ENCODE results near the gene WDR33. TPM values are rescaled to one million over a fixed set of nuclear protein-coding genes. Genes with fewer than 3 reads are reported as not detected.

The WDR33 gene
- total and polyA plus RNA-seq, 2 of the 13 experiments (the other 11 are each of a cell fraction or from before 2014, with no cell fraction given) = 54.9 to 78.2 TPM

GRCh38 chr2:127701651-127702394 lies 109.1 kb downstream of the WDR33 start (continued):
- no peak for TF ChIP-seq FUBP1 (CRISPR knock-in tag; IDR thresholded peaks at IDR 0.05; ENCODE audit: borderline replicate concordance)
- TF ChIP-seq ZNF275 (CRISPR knock-in tag; IDR thresholded peaks at IDR 0.05; ENCODE audit: borderline replicate concordance) = peak; percentile 60; the same call in 1 of the 2 replicates
- TF ChIP-seq PHF20 (CRISPR knock-in tag; IDR thresholded peaks at IDR 0.05) = 0 out of 2 replicates have a peak, but pooled peaks have one; percentile 42
- peak; percentile 41; the same call in 1 of the 2 replicates for TF ChIP-seq TFDP2 (CRISPR knock-in tag; IDR thresholded peaks at IDR 0.05)
- TF ChIP-seq HNF4G (IDR thresholded peaks at IDR 0.05; ENCODE audit: borderline replicate concordance, low read depth, low read length) = no peak
- TF ChIP-seq HNF4G (CRISPR knock-in tag; IDR thresholded peaks at IDR 0.05; ENCODE audit: borderline replicate concordance, low read depth) = no peak
- no peak for TF ChIP-seq ZHX1 (CRISPR knock-in tag; IDR thresholded peaks at IDR 0.05; ENCODE audit: low read depth)
- 0 out of 2 replicates have a peak, but pooled peaks have one; percentile 38 for TF ChIP-seq ZBTB44 (CRISPR knock-in tag; IDR thresholded peaks at IDR 0.05)
- TF ChIP-seq ZNF143 (CRISPR knock-in tag; IDR thresholded peaks at IDR 0.05) = peak; percentile 36; the same call in 1 of the 2 replicates
- peak; percentile 86; the same call in 1 of the 2 replicates for TF ChIP-seq ZNF280B (CRISPR knock-in tag; IDR thresholded peaks at IDR 0.05; ENCODE audit: borderline replicate concordance)
- peak; percentile 80 for TF ChIP-seq PITX1 (CRISPR knock-in tag; IDR thresholded peaks at IDR 0.05)
- no peak for TF ChIP-seq RARG (CRISPR knock-in tag; IDR thresholded peaks at IDR 0.05; ENCODE audit: low read depth)
